ENCODE measurements around the gene LTBP3. TPM values are rescaled to one million over a fixed set of nuclear protein-coding genes. Genes with fewer than 3 reads are reported as not detected.

LTBP3 gene
- total RNA-seq, 1 experiment from 2014 or later = 53.2 TPM

DNA sequence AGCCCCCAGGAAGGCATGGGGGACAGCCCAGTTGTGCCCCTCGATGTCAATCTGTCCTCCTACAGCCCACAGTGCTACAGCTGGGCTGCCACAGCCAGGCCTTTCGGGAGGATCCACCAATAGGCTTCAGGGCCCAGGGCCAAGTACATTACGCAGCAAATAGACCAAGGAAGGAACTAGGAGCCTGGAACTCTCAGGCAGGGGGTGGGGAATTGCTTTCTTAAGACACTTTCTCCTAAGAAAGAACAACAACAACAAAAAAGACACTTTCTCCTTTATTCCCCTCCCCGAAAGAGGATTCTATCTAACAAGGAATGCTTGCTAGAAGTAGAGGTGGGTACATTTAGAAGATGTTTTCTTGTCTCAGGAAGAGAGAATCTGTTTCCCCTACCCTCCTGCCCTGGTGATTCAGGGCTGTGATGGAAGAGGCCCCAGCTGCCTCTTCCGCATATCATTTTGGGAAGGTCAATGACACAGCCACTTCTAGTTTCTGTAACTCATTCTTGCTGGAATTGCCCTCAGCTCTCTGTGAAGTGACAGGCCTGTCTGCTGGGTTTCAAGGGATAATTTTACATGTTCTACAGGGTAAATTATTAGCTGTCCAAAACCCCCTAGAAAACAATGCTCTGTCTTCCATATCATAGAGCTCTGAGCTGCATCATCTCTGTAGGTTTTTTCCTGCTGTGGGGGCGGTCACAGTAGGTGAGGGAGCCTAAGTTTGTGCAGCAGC lies 65.4 kb downstream of the LTBP3 start:
- peak; percentile 81 for DNase-seq (ENCODE audit: low spot score)
- in situ Hi-C loops (cut with HindIII; ENCODE audit: low sequenced_read_pairs) = no loop called here

DNA sequence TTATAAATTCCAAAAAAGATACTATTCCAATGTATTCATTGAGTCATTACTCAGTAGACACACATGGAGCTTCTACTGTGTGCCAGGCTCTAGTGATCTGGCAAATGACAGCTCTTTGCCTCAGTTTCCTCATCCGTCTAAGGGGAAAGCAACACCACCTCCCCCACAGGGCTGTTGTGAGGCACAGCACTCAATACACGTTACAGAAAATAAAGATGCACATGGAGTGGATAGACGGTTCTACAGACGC lies 65.8 kb downstream of the LTBP3 start:
- DNase-seq (ENCODE audit: low spot score) = no peak
- in situ Hi-C loops (cut with HindIII; ENCODE audit: low sequenced_read_pairs) = no loop called here

DNA sequence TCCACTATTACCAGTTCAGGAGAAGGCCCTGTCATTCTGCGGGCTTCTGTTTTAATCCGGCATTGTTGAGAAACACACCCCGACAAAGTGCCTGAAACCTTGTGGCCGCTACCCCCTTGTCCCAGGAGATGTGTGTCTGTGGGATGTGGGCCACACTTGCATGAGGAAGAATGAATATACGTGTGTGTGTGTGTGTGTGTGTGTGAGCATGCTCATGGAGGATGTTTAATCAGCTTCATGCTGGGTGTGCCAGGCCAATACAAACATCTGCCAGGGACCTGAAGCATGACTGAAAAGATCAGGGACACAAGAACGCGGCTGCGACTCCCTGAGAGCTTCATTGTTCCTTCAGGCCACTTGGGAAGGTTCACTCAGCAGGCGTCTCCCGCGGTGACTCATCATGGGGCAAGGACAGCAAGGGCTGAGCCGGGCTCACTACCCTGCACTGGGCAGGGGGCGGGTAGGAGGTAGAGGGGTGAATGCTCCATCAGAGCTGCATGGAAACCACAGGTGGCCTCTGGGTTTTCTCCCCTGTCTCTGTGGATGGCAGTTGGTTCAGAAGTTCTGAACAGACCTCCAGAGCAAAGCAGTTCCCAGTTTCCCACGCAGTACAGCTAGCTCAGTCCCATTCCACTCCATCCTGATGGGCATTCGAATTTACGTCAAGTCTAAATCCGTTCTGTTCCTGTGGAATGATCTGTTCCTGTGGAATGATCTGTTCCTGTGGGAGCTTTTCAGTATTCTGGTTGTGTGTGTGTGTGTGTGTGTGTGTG lies 66.4 kb downstream of the LTBP3 start:
- in situ Hi-C loops (cut with HindIII; ENCODE audit: low sequenced_read_pairs) = no loop called here
- DNase-seq (ENCODE audit: low spot score) = peak; percentile 46

DNA sequence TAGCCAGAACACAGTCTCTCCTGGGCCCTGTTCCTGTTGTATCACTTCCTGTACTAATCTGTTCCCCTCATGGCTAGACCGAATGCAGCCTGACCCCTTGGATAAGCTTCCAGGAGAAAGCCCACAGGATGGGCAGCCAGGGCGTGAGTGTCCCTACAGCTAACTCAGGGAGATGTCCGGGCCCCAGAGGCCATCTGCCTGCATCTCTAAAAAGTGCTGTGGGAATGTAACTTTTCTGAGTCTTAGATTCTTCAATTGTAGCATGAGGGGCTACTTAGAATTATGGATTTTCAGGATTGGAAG lies 67.0 kb downstream of the LTBP3 start:
- in situ Hi-C loops (cut with HindIII; ENCODE audit: low sequenced_read_pairs) = no loop called here
- no peak for DNase-seq (ENCODE audit: low spot score)

DNA sequence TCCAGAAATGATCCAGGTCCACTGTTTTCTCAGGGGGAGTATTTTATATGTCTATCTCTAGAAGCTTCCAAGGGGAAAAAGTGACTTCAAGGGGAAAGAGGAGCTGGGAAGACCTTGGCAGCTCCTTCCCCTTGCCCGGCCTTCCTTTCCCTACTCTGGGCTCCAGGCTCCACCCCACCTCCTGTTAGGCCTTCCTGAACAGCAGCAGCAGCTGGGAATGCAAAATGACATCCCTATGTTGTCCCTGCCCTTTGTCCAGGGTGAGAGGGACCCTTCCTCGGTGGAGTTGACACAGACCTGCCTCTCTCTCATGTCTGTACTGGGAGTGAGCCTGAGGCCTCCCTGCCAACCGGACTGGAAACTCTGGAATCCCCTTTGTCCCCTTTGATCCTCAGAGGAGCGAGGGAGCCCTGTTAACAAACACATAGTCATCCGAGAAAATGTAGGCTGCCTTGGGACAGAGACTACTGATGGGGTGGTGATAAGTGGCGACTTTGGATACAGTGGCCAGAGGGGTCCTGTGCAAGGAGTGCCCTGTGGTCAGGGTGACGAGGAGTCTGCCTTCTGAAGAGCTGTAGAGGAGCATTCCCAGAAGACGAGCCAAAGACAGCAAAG lies 68.3 kb downstream of the LTBP3 start:
- DNase-seq (ENCODE audit: low spot score) = peak; percentile 61
- in situ Hi-C loops (cut with HindIII; ENCODE audit: low sequenced_read_pairs) = no loop called here

DNA sequence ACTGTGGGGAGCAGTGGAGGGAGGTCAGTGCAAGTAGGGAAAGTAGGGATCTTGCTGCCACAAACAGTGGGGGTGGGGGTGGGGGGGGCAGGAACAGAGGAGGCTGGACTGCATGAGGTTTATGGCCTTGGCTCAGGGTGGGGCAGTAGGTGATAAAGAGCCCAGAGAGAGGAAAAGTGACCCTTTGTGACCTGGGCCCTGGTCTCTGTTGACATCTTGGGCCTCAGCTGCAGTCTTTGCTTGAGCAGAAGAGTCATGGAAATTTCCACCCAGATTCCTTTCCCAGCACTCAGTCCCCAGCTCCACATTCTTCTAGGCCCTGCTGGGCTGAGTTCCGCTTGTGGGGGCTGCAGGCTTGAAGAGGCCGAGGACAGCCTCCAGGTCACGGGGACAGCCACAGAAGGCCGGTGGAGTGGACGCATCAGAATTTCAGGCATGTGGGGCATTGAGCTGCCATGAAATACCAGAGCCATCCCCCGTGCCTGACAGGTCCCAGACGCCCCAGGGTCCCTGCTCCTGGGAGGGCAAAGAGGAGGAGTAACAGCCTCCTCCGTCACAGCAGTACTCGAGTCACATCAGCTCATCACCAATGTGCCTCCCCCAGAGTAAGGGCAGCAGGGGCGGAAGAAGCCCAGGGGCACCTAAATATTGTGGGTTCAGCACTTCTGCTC lies 69.0 kb downstream of the LTBP3 start:
- in situ Hi-C loops (cut with HindIII; ENCODE audit: low sequenced_read_pairs) = no loop called here
- peak; percentile 95 for DNase-seq (ENCODE audit: low spot score)

Other genes with a start within 250 kb of the LTBP3 start
- 4.6 TPM in 1 of 2 replicates, not detected in the other for gene CDC42EP2, start 243.5 kb downstream of the LTBP3 start, total RNA-seq (2014; rRNA removed; shearing (Covaris generic))
- 52.8 and 54.3 TPM in 2 replicates for gene DPF2, start 224.5 kb downstream of the LTBP3 start, total RNA-seq (2014; rRNA removed; shearing (Covaris generic))
- 0.12 and 1.9 TPM in 2 replicates for gene TIGD3, start 203.6 kb downstream of the LTBP3 start, total RNA-seq (2014; rRNA removed; shearing (Covaris generic))
- gene SLC25A45, start 175.7 kb downstream of the LTBP3 start, total RNA-seq (2014; rRNA removed; shearing (Covaris generic)) = 1.1 TPM in 1 of 2 replicates, not detected in the other
- 31.1 and 40.1 TPM in 2 replicates for gene FRMD8, start 171.7 kb downstream of the LTBP3 start, total RNA-seq (2014; rRNA removed; shearing (Covaris generic))
- 4.4 and 12.4 TPM in 2 replicates for gene NEAT1, start 135.6 kb downstream of the LTBP3 start, total RNA-seq (2014; rRNA removed; shearing (Covaris generic))
- 166 and 288 TPM in 2 replicates for gene MALAT1, start 59.3 kb downstream of the LTBP3 start, total RNA-seq (2014; rRNA removed; shearing (Covaris generic))
- gene SCYL1, start 33.3 kb downstream of the LTBP3 start, total RNA-seq (2014; rRNA removed; shearing (Covaris generic)) = 77.6 and 80.4 TPM in 2 replicates
- 72.3 and 72.7 TPM in 2 replicates for gene ZNRD2, start 12.1 kb upstream of the LTBP3 start, total RNA-seq (2014; rRNA removed; shearing (Covaris generic))
- 28.1 and 58.6 TPM in 2 replicates for gene FAM89B, start 14.2 kb upstream of the LTBP3 start, total RNA-seq (2014; rRNA removed; shearing (Covaris generic))
- 8.7 and 16.5 TPM in 2 replicates for gene EHBP1L1, start 17.7 kb upstream of the LTBP3 start, total RNA-seq (2014; rRNA removed; shearing (Covaris generic))
- 0.12 TPM in 1 of 2 replicates, not detected in the other for gene KCNK7, start 37.4 kb upstream of the LTBP3 start, total RNA-seq (2014; rRNA removed; shearing (Covaris generic))
- 32.6 and 34.3 TPM in 2 replicates for gene MAP3K11, start 55.9 kb upstream of the LTBP3 start, total RNA-seq (2014; rRNA removed; shearing (Covaris generic))
- gene PCNX3, start 57.4 kb upstream of the LTBP3 start, total RNA-seq (2014; rRNA removed; shearing (Covaris generic)) = 27.4 and 29.0 TPM in 2 replicates
- gene SIPA1, start 79.7 kb upstream of the LTBP3 start, total RNA-seq (2014; rRNA removed; shearing (Covaris generic)) = 22.5 and 25.2 TPM in 2 replicates
- gene RELA, start 104.6 kb upstream of the LTBP3 start, total RNA-seq (2014; rRNA removed; shearing (Covaris generic)) = 29.7 and 38.0 TPM in 2 replicates
- gene KAT5, start 153.9 kb upstream of the LTBP3 start, total RNA-seq (2014; rRNA removed; shearing (Covaris generic)) = 66.3 and 71.4 TPM in 2 replicates
- gene RNASEH2C, start 162.4 kb upstream of the LTBP3 start, total RNA-seq (2014; rRNA removed; shearing (Covaris generic)) = 86.2 and 132 TPM in 2 replicates
- 15.7 and 20.6 TPM in 2 replicates for gene AP5B1, start 222.6 kb upstream of the LTBP3 start, total RNA-seq (2014; rRNA removed; shearing (Covaris generic))
- gene OVOL1, start 228.7 kb upstream of the LTBP3 start, total RNA-seq (2014; rRNA removed; shearing (Covaris generic)) = not detected in 2 replicates

All from G401 (cell line).